NCI-H69 (cell line): ENCODE data around the gene KRT72.

ENCODE experiments used
- DNase-seq: peaks from one replicate; lab custom pipeline; 2025; lab: John Stamatoyannopoulos, UW

Gene KRT72

DNA sequence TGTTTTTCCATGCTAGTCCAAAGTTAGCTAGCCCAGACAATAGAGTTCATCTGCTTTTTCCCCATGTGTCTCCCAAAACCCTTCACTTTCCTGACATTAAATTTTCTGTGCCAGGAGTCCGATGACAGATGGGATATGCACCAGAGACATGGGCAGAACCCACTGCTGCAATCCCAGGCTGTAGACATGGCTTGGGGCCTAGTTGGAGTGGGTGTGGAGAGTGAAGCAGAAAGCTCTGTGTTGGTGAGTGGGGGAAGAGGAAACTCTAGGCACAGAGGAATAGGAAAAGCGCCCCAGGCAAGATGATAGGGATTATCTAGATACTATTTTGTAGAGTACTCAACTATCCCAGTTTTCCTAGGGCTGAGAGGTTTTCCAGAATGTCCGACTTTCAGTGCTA is 22.8 kb downstream of the KRT72 start:
- DNase-seq: no peak

DNA sequence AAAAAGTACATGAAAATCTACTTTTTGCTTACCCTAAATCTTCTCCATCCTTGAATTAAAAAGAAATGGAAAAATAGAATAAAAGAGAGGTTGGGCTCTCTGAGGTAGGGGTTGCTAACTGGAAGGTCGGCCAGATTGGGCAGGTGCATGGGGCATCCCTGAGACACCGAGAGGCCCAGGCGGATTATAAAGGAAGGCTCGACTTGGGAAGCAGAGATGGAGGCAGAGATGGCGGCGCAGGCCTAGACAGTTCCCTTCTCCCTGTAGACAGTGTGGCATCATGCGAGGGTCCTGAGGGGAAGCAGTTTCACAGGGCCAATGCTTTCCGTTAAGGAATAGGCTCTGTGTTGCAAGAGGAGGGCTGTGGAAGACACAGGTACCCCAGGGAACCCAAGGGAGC is 23.9 kb downstream of the KRT72 start:
- no peak for DNase-seq

DNA sequence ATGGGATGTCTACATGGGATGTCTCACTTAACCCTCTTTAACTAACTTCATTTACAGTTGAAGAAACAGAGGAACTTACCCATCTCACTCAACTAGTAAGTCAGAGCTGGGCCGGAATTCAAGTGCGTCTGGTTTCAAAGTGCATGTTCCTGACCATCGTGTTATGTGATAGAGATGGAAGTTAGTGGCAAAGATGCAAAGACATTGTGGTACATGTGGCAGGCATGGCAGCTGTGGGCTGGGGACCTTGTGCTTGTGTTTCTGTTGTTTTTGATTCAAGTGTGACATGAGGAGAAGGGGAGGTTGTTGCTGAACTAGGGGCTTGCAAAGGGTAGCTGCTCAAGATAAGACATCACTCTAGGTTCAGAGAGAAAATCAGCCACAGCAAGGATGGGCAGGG is 25.3 kb downstream of the KRT72 start:
- DNase-seq: no peak

DNA sequence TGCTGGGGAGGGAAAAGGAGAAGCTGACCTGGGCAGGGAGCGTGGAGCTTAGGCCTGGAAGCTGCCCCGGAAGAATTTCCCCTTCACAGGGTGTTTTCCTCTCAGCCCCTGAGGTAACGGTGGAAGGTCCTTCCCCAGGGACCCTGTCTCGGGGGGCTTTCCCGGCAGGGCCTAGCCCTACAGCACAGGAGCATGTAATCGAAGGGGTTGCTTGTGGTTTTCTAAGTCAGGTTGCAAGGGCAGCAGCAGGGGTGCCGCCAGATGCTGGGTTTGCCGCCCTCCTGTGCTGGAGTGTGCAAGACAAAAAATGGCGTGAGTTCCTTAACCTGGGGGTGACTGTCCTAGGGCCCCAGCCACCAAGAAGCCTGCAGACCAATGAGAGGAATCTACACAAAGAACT is 26.0 kb downstream of the KRT72 start:
- DNase-seq: no peak

DNA sequence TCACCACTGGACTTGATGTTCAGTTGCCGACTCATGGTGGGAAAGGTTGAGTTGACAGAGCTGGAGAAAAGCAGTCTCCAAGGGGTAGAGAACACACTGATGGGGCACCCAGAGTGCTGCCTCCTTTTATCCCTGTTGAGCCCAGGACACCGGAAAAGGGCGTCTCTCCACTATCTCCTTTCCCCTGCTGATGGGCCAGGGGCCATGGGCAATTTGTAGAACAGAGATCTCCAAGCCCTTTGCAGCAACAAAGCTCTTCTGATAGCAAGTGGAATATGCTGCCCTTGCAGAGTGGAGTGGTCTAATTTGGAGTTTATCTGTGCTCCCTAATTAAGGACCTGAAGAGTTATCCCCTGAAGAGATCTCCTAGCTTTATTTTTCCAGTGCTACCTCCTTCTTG is 27.5 kb downstream of the KRT72 start, which contains the start of gene KRT74:
KRT74 (minus strand) TSS at position 101 of the 400 bp plus-strand sequence; CDS start at position 35, 66 bp downstream.
- DNase-seq: no peak

DNA sequence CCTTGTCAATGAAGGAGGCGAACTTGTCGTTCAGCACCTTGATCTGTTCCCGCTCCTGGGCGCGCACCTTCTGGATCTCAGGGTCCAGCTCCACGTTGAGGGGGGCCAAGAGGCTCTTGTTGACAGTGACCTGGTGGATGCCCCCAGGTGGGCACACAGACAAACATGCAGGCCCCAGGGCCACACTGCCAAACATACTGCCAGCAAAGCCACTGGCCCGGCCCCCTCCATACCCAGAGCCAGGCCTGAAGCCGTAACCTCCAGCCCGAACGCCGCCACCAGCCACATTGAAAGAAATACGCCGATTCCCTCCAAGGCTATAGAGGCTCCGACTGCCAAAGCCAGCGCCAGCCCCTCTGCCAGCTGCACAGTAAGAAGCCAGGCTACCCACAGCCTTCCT is 28.0 kb downstream of the KRT72 start:
- DNase-seq: no peak

DNA sequence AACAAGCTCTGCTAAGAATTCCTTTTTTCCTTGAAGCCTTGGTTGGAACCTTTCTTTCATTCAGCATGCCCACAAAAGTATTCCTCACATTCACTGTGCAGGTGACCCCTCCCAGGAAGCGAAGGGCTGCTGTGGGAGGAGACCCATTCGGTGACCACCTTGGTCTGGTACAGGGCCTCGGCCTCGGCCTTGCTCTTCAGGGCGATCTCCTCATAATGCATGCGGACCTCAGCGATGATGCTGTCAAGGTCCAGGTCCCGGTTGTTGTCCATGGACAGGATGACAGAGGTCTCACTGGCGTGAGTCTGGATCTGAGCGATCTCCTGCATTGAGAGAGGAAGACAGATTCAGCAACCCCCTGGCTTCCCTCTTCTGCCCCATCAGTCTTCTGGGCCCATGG is 30.8 kb downstream of the KRT72 start:
- DNase-seq: no peak

DNA sequence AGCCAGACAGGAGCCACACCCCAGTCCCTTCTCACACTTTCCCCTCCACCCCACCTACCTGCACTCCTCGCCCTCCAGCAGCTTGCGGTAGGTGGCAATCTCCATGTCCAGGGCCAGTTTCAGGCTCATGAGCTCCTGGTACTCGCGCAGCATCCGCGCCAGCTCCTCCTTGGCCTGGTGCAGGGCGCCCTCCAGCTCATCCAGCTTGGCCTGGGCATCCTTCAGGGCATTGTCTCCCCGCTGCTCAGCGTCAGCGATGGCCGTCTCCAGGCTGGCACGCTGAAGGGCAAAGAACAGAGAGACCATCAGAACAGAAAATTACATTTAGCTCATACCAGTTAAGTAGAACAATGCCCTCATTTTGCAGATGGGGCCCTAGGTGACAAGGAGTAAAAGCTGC is 33.2 kb downstream of the KRT72 start:
- no peak for DNase-seq

DNA sequence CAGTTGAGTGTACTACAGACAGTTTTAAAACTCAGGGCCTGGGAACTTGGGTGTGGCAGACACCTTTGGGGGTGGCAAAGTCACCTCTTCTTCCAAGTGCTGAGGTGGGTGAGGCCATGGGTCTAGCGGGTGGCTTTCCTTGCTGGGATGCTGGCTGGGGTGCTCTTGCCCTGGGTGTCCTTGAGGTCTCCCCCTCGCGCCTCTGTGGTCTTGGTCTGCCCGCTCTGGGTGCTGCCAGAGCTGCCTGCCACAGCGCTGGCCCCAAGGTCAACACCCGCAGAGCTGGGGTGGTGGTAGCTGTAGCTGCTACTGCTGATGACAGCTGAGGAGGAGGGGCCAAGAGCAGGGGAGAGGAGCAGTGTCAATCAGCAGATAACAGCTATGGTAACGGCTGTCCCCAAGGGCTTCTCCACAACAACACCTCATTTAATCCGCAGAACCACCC is 34.4 kb downstream of the KRT72 start:
- no peak for DNase-seq

DNA sequence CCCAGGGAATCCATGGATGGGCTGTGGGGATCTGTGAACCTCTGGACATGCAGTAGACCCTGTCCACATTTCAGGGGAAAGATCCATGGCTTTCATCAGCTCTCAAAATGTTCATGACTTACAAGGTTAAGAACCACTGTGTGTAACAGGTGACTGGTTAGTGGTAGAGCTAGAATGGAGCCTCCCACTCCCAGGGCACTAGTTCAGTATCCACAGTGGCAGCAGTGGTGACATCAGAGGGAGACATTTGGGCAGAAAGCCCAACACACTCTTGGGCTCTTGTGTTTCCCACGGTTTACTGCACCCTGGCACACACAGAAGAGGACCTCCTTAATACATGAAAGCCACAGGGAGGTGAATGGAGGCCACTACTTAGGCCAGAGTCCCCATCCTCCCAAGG is 36.7 kb downstream of the KRT72 start:
- no peak for DNase-seq

DNA sequence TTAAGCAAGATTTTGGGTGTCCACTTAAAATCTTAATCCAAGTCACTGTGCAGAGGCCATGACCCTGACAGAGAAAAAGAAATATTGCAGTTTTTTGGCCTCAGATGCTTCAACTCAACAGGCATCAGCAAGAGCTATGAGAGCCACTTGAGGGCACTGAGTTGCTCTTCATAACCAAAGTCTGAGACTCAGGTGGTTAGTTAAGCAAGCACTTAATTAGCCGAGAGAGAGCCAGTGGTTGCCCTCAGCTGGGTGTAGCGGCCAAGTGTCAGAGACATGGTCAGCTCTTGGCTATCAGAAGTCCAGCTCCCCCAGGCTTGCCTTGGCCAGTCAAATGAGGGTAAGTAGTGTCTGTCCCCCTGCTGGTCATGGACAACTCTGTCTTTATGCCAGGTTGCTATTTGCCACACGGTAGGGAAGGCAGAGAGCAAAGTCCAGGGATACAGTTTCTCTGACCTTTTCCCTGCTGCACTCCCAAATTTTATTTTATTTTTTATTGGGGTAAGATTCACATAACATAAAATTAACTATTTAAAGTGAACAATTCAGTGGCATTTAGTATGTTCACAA is 39.3 kb downstream of the KRT72 start:
- DNase-seq: no peak

DNA sequence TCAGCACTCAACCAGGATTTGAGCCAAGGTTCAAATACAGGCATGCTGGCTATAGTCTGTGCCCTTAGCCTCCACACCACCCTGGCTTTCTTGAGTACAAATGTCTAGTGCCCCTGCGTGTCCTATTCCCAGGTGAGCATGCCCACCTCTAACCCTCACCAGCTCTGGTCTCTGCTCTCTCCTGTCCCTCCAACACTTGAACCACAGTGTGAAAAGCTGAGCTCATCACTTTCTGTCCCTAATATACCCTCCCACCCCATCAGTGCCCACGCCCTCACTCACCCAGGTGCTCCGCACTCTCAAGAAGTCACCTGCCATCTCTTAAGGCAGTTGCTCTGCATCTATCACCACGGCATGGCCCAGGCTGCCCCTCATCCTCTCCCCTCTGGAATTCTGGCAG is 41.3 kb downstream of the KRT72 start:
- DNase-seq: no peak

DNA sequence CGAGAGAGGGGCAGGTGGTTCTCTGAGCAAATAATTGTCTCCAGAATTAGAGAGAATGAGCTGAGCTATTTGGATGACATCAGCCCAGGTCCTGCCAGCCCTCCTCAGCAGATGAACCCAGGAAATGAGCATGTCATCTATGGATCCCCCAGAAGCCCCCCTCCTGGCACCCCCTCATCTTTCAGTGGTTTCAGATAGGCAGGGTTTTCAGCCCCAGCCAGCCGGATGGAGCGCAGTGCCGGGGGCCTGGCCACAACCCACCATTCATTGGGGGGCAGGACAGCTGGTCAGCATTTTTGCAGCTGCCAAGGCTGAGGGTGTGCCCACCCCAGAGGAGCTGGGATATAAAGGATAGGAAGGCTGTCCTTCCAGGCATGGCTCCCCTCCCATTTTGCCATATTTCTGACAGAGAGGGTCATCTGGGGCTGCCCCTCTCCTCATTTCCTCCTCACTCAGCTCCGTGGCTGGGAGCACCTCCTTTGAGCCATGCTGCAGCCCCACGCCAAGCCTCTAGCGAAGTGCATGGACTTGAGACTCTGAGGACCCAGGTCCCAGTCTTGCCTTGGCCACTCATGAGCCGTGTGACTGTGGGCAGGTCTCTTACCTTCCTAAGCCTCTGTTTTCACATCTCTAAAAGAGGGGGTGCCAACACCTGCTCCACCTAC is 42.4 kb downstream of the KRT72 start:
- no peak for DNase-seq

DNA sequence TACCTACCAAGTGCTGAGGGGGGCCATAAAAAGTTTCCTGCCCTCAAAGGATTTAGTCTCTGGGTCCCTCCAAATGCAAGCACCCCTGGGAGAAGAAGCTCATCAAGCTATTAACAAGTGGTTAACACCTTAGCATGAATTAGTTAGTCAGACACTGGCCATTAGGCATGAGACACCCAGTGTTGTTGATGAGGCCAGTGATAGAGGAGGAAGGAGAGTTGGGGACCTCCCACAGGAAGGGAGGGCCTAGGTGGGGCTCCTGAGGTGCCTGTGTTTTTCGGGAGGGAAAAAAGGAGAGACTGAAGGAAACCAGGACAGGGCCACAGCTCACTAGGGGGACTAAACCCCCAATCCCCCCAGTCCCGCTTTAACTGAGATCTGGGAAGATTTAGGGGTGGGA is 43.8 kb downstream of the KRT72 start:
- DNase-seq: no peak

DNA sequence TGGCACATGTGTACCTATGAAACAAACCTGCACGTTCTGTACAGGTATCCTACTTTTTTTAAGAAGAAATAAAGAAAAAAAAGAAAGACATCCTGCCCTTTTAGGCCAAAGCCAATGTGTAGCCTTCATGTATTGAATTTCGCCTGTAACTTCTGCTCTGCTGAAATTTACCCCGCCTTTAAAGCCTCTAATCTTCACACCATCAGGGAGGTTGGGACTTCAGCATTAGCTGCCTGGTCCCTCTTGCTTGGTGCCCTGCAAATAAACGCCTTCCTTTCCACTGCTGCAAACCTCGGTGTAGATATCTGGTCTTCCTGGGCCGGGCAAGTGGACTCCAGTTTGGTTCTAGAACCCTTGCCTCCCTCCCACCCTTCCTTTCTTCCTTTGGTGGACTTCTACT is 45.7 kb downstream of the KRT72 start:
- DNase-seq: no peak

DNA sequence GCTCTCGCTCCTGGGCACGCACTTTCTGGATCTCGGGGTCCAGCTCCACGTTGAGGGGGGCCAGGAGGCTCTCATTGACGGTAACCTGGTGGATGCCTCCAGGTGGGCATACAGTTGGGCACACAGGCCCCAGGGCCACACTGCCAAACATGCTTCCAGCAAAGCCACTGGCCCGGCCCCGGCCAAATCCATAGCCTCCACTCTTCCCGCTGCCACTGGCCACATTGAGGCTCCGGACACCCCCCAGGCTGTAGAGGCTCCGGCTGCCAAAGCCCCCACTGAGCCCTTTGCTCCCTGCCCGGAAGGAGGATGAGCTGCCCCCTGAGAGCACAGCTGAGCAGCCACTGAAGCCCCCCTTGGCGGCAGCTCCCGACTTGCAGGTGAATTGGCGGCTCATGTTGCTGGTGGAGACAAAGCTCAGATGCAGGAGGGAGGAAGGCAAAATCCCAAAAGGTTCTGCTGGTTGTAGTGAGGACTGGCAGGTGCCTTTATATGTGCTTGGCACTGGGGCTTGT is 48.5 kb downstream of the KRT72 start, which contains the start of gene KRT71:
KRT71 (minus strand) TSS at position 465 of the 515 bp plus-strand sequence; CDS start at position 397, 68 bp downstream.
- no peak for DNase-seq

DNA sequence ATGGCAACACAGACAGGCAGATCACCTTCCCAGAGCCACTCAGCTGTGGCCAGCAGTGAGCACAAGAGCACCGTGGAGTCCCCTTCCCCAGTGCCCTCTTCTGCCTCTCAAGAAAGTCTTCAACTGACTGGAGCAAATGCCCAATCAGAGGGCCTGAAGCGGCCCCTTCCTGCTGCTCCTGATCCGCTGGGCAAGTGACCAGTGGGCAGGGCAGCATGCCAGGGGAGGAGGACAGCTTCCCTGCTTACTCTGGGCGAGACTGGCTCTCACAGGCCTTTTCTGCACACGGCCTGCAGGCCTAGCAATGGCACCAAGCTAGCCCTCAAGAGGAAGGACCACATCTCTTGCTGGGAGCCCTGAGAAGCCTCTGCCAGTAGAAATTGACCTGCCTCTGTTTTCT is 49.2 kb downstream of the KRT72 start:
- DNase-seq: no peak

DNA sequence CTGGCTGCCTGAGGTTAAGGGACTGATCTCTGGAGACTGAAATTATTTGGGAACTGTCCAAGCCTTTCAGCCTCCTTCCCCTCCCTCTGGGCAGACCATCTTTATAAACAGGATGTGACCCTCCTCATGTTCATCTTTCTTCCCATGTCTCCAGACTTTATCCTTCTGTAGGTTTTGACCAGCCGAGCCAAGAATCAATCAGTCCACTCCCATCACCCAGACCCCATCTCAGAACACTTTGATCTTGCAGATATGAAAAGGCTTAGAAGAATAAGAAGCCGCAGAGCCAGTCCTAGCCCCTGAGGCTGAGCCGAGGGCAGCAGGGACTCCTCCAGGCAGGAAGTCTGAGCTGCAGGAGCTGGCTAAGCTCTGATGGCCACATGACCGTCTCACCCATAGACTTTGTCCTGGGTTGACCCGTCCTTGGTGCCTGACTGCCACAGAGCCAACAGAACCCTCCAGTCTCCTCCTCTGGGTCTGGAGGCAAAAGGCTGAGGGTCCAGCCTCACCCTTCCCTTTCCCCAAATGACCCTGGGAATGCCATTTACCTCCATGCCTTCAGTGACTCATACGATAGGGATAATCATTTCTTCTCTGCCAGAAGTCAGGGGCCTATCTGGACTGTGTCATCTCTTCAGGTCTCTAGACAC is 49.9 kb downstream of the KRT72 start:
- DNase-seq: no peak

DNA sequence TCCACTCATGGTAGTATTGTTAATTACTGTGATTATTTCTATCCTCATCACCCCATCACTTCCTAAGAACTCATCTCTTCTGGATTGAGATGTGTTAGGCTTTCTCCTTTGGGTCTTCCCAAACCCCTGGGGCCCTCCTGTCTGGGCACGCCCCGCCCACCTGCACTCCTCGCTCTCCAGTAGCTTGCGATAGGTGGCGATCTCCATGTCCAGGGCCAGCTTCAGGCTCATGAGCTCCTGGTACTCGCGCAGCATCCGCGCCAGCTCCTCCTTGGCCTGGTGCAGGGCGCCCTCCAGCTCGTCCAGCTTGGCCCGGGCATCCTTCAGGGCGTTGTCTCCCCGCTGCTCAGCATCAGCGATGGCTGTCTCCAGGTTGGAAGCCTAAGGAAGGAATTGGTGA is 55.1 kb downstream of the KRT72 start:
- no peak for DNase-seq

DNA sequence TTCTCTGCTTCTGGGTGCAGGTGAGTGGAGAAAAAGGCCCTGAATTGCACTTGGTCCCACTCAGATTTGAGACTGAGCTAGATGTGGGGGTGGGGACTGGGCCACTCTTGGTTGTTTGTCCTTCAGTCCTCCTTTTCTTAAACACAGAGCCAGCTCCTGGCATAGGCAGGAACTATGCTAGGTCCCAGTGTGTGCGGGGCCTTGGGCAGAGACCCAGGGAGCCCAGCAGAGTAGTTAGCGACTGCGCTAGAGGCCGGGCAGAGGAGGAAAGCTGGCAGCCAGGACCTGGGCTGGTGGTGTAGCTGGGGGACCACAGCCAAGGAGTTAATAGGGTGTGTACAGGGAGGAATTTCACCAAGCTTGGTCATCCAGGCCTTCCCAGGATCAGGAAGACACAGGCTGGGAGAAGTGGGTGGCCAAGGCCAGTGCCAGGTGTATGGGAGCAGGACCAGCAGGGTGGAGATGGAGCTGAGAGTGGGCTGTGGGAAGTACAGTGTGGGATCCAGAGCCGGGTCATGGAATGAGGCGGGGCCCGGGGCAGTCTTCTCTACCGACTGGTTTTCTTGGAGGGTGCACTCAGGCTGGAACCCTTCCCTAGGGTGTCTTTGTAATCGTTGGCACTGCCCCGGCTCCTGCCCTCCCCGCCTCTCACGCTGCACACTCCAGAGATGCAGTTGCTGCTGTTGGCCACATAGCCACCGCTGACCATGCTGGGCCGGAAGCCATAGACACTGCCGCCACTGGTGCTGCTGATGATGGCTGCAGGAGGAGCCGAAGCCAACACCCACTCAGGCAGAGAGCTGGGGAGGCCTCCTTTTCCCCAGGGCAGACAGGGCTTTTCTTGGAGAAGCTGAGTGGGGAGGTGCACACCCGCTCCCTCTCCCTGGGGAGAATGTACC is 57.0 kb downstream of the KRT72 start:
- no peak for DNase-seq

DNA sequence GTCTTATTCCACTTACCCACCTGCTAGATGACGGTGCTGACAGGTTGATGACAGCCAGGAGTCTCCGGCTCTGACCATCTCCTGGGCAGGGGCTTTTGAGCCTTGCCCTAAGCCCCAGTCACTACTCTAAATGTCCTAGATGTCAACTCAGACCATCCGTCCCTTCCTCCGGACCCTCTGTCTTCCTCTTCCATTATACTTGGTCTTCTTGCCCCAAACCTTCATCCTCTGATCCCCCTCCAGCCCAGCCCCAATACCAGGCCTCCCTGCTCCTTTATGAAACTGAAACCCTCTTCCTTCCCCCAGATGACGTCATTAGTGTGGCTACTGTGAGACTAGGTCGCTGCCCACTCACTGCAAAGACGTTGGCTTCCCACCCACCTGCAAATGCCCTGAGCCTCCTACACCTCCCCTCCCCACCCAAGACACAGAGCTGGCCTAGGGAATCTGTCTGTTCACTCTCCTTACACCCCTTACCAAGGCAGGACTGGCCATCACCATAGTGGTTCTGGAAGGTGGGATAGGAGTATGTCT is 58.4 kb downstream of the KRT72 start:
- no peak for DNase-seq

DNA sequence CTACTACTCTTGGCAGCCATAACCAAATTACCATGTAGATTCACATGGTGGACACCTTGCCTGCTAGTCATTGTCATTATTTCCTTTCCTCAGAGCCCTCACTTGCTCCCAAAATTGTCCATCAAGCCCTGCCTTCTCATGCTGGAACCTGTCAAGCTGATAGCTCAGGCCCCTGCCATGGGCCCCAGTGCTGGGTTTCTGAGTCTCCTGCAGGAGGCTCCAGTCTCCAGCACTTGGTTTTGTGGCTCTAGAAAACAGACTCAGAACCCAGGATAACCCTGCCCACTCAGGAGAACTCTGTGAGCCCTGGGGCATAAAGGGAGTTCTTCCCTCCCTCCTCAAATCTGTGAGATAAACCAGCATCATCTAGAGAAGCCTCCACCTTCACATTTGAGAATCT is 59.1 kb downstream of the KRT72 start:
- no peak for DNase-seq
